Measurements from ENCODE around the gene DPM2.
A peak's percentile ranks its signal among the peaks of the same experiment; 100 is the strongest.

The DPM2 gene, protein sequence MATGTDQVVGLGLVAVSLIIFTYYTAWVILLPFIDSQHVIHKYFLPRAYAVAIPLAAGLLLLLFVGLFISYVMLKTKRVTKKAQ

DNA sequence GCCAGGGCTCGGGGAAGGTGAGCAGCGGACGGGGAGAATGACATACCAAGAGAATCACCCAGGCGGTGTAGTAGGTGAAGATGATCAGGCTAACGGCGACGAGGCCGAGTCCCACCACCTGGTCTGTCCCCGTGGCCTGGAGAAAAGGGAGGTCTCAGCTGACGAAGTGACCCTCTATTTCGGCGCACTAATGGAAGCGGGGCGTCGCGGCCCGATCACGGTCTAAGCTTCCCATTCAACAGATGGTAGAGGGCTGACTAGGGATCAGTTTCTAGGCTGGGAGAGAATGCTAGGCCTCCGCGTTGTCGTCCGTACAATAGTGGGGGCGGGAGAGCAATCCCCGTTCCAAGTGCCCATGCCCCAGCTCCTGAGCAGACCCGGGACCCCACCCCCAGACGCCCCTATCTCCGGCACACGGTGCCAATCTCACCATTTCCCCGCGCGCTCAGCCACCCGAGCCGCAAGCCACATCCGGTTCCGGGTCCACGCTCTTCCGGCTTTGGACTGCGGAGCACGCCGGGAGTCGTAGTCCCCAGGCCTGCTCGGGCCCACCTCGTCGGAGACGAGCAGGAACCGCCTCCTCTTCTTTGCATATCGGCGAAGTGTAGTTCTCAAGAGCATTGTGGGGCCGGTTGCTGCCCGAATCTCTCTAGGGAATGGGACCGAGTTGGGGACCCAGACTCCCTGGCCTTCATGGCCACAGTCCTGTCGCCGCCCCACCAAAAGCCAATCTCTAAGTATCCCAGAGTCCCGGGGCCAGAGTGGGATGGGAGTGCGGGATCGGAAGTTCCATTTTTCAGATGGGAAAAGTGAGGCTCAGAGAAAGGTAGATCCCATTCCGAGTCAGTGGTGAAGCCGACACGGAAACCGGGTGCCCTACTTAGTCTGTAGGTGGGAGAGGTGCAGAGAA, at the start of gene DPM2:
TSS of gene DPM2 (minus strand) at position 467 of the 910 bp plus-strand sequence. CDS start at position 433, 34 bp downstream.
- peak; percentile 66 for DNase-seq

DNA sequence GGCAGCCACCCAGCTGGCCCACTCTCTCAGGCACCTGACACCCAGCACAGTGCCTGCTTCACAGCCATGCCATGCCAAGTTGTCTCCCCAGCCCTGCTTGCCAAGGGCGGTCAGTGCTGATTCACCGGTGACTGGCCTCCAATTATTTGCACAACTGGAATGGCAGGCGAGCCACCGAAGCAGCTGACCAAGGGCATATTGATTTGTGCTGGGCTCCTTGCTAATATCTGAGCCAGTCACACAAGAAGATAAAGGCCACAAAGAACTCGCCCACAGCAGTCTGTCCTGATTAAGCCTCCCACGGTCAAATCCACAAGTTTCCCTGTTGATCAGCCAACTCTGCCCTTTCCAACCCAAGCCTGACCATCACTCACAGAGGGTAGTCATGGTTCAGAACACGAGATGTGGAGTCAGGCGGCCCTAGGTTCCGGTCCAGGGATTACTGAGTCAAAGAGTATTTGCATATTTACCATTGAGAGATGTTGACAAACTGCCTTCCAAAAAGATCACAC, 49.5 kb upstream of the DPM2 start:
- no peak for DNase-seq

DNA sequence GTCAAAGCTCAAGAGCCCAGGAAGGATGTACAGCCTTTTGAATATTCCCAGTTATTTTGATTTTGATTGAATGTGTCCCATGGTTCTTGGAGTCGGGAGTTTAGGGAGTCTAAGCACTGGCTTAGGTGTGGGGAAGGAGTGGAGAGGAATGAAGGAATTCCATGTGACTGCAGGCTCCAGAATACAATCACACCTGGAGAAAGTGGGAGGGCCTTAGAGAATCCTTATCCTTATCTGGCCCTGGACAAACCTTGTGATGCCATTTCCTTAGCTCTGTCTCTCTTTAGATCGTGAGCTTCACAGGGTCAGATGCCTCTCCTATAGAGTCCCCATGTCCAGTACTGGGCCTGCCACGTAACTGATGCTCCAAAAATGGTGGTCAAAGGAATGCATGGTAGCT, 47.4 kb upstream of the DPM2 start:
- DNase-seq = no peak

DNA sequence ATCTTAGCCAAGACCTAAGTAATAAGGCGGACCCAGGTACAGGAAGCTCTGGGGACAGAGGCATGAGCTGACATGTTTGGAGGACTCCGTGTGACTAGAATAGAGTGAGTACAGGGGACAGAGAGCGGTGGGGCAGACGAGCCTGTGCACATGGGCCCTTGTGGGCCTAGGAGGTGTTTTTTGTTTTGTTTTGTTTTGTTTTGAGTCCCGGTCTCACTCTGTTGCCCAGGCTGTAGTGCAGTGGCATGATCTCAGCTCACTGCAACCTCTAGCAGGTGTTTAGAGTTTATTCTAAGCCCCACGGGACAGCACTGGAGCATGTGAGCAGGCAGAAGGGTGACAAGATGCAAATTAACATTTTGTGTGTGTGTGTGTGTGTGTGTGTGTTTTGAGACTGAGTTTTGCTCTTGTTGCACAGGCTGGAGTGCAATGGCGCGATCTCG, 46.2 kb upstream of the DPM2 start:
- DNase-seq = peak; percentile 82

DNA sequence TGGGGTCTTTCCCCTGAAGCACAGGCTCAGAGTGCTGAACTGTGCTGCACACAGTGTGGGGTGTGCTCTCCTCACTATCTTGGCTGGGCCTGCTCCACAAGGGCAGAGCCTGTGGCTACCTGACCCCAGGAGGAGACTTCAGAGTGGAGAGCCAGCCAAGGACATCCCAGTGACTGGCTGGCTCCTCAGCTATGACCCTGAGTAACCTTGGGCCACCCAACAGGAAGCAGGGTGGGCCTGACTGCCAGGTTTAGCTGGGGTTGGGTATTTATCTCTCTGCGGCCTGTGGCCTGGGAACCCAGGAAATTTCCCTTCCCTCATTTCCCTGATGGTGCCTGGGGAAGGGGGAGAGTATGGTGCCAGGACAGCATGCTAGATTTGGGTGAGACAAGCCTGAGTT, 45.3 kb upstream of the DPM2 start:
- no peak for DNase-seq

DNA sequence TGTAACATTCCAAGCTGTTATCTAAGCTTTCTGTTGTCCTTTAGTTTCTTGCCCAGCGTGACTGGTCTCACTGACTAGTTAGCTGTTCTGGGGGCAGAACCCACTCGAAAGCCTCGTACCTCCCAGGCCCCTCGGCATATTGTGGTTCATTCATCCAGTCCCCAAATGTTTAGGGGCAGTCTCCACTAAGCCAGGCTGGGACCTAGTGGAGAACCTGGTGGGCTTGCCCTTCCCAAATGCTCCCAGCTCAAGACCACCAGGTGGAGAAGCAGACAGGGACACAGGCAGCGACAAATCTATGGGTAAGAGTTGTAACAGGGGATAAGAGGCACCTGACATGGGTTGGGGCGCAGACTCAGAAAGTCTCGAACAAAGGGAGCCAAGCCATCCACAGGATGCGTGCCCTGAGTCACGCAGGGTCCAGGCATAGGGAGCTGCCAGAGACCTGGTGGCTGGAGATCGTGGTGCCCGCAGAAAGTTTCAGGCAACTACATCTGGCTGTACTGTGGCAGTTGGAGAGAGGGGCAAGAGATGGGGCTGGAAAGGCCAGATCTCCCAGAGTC, 44.0 kb upstream of the DPM2 start:
- no peak for DNase-seq

DNA sequence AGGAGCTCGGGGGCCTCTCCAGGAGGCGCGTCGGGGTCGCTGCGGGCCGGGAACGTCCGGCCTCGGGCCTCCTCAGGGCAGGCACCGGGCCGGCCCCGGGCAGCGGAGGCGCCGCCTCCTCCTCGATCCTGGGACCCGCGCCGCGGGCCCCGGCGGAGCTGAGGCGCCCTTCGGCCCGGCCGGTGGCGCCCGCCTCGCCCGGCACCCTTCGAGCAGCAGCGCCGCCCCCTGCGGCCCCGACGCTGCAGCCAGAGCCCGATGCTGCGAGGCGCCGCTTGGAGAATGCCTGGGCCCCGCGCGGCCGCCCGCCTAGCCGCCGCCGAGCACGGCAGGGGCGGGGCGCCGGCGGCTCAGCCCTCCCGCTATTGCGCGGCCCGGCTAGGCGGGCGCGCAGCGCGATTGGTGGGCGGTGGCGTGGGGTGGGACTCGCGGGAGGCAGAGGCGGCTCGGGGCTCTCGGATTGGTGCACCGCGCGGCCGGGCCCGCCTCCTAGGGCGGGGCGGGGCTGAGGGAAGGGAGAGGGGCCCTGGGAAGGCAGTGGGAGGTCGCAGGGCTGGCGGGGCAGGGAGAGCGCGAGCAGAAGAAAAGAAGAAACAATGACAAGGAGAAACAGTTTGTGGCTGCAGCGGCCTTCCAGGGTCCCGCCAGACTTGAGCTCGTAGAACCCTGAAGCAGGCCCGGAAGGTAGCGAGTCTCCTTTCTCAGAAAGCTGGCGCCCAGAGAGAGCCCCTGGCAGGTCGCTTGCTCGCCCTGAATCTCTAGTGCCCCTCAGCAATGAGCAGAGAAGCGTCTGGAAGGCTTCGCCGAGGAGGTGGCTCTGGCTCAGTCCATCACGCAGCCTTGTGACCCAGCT, 43.3 kb upstream of the DPM2 start, which contains the start of gene EEIG1:
TSS of gene EEIG1 (minus strand) at position 284 of the 853 bp plus-strand sequence. CDS start 852 bp downstream, outside the sequence.
- peak; percentile 91 for DNase-seq

DNA sequence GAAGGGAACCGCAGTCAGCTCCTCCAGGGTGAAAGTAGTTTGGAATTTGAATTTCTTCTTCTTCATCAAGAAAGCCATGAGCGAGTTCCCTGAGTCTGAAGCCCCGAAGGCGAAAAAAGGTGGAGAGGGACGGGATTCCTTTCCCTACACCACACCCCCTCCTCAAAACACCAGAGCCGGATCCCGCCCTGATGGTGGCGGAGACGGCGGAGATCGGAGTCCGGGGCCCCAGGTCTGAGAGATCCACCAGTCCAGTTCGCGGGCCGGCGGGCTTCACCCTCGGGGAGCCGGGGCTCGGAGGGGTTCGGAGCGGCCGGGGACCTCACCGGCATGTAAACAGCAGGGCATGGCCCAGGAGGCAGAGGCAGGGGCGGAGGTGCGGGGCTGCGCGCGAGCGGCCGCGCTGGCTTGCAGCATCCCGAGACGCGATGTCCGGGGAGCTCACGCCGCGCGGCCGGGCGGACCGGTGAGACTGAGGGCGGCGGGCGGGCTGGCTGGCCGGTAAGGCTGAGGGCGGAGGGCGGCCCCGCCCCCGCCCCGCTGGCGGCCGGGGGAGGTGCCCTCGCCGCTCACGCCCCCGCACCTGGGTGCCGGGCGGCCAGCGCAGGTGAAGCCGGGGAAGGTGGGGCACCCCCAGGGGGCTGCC, 42.5 kb upstream of the DPM2 start:
- DNase-seq = no peak

DNA sequence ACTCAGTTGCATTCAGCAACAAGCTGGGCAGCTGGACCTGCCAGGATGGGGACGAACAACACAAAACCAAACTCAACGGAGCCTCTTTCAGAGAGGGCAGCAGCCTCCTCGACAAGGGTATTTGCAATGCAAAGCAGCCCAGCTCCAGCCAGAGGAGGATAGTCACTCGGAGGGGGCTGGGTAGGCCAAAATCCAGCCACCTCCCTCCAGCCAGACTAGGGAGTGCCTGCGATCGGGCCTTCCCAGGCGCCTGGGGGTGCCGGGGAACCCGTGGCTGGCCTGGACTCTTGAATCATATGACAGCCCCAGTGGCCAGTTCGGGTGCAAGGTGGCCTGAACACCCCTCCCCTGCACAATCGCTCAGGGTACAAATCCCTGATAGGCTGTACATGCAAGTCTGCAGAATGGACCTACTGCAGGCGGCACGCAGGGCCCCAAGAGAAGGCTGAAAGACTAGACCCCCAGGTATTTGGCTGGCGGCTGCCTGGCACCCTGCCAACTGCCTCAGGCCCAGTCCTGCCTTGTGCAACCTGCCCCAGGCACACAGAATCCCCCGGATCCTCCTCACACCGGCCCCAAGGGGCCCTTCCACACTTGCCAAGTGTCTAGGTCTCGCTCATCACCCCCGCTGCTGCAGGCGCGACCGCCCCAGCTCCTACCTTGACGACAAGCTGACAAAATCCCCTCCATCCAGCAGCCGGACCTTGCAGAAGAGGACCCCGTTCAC, 41.8 kb upstream of the DPM2 start:
- no peak for DNase-seq

DNA sequence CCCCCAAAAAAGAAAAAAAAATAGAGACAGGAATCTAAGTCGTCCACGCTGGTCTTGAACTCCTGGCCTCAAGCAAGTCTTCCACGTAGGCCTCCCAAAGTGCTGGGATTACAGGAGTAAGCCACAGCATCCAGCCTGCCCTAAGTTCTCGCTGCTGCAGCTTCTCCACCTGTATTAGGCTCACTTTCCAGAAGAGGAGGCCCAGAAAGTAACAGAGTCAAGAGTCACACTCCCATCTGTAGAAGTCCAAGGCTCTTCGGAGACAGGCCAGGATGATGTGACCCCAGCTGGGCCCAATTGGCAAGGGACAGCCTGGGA, 41.3 kb upstream of the DPM2 start:
- DNase-seq = no peak

DNA sequence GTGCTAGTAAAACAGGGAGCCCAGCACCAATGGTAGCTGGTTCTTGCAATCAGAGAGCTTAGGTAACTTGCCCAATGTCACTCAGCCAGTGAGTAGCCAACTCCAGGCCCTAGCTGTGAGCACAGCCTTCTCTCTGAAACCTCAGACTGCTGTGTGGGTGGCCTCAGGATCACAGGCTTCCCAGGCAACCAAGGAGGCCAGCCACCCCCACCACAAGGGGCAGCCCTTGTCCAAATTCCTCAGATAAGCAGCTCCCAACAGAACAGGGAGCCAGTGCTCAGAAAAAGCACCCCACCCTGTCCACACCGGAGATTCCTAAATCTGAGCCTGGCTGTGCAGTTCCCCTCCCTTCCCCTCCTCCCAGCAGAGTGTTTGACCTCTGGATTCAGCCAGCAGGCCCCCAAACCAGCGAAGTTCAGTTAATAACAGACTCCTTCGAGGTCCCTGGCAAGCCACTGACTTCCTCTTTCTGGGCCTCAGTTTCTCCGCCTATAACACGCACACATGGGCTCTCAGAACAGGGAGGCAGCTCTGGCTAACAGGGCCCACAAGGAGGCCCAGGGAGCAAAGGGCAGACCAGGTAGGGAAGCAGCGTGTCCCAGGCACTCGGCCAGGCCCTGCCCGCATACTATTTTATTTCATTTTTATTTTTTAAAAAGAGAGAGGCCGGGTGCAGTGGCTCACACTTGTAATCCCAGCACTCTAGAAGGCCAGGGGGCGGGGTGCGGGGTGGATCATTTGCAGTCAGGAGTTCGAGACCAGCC, 40.4 kb upstream of the DPM2 start:
- no peak for DNase-seq

DNA sequence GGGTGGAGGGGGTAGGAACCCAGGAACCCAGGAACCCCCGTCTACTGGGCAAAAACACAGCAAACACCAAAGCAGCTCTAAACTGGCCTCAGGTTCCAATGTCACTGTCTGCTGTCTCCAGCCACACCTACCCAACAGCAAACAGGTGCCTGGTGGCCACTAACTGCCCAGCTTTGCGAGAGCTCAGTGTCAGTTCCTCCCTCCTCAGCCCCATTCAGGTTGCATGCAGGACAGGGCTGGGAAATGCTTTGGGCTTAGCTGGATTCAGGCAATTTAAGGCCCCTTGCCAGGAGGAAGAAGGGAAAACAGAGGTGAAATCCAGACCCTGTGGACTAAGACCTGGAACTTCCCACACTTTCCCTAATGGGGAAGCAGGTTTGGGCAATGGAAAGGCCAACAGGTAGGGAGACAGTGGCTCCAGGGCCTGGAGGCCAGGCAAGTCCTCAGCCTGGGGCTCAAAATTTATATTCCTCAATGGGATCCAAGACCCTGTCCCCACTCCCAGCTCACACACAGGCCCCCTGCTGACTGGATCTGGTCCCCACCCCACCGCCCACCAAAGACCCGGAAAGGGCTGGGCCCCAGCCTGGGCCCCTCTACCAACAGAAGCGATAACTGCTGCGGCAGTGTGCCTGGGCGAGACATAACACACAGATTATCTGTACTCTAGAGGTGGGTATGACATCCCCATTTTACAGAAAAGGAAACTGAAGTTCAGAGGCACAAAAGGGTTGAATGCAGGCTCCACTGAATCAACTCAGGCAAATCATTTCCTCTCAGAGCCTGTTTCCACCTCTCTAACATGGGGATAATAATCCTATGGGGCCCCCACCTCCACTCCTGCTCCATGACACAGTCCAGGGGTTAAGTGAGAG, 39.6 kb upstream of the DPM2 start:
- no peak for DNase-seq

DNA sequence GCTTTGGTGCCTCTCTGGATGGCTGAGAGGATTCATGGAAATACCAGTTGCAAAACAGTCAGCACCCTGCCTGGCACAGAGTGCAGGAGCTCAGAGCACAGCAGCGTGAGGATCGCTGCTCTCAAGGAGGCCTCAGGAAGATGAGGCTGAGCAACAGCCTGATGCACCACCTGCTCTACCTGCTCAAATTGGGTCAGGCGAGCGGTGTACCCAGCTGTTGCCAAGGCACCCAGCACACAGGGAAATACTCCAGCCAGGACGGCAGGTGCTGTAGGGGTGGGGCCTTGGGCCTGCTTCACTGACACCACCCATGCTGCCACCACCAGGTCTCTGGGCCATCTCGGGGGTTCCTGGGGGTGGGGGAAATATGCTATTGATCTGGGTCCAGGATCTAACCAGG, 38.8 kb upstream of the DPM2 start:
- DNase-seq = peak; percentile 79

DNA sequence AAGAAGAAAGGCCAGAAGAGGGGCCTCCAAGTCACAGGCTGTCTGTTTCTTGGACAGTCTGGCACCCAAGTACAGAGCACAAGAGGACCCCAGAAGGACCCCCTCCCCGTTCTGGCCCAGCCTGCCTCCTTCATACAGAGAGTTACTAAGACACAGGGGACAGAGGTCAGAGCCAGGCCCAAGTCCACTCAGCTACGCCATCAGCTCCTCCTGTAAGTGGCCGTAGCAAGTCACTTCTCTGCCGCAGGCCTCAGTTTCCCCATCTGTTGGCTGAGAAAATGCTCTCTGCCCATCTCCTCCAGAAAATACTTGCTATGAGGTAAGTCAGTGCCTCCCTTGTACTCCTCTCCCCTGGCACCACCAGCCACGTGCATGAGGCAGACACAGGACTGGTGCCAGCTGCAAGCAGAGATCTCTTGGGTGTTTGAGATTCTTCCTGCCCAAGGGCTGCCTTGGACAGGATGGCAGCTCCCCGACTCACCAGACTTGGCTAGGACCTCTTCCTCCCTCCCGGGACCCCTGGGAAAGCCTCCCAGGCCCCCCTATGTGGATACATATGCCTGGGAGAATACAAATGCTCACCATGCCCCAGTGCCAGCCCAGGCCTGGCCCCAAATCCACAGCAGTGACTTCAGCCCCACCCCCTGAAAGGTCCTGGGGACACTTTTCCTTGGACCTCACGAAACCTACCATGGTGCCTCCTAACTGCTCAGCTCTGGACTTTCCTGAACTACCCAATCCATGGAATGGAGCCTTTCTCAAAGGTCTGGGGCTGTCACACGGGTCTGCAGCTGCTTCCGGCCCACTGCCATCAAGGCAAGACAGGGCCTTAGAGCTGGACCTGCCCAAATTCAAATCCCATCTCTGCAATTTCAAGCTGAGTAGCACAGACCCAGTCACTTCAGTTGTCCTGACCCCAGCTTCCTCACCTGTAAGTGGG, 38.0 kb upstream of the DPM2 start:
- DNase-seq = no peak

DNA sequence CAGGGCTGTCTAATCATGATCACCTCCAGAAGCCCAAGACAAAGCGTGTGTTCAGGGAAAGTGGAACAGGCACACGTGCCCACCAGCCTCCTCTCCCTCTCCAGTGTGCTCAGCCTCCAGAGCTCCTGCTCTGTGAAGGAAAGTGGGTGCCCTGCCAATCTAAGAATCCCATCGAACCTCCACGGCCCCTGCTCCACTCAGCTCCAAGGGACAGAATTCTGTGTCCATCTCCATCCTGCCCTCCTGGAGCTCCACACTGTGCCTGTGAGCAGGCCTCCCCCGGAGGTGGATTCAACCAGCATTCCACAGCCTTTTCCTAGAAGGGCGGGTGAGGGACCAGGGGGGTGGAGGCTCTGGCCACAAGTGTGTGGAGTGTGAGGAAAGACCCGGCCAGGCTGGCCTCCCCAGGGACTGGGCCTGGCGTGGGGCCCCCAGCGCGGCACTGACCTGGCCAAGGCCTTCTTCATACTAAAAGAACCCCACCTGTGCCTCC, 37.2 kb upstream of the DPM2 start:
- DNase-seq = no peak

DNA sequence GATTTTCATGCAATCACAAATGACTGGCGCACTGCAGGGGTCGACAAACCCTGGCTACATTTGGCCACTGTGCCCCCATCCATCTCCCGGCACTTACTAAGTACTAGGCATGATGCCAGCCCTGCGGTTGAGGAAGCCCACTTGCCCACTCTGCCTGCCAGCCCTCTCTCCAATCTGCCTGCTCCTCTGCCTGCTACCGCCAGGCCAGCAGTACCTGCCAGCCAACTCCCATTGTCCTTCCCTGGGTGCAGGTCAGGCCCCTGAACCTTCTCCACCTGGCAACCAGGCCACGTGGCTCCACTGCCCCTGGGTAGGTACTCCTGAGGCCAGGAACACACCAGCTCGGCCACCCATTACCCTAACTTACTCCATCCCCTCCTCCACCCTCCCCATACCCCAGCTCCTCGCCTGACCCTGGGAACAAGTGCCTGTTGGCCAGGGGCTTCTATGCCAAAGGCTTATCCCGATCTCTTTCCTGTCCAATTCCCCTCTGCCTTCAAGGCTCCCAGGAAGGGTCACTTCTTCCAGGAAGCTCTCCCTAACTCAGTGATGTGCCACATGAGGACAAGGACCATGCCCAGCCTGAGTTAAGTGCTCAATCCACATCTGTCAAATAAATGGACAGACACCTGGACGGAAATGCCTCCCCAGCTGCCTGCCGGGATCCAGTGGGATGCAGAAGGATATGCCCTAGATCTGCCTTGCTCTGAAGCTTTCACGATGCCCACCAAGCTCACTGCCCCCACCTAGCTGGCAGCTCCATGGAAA, 36.5 kb upstream of the DPM2 start:
- DNase-seq = no peak

DNA sequence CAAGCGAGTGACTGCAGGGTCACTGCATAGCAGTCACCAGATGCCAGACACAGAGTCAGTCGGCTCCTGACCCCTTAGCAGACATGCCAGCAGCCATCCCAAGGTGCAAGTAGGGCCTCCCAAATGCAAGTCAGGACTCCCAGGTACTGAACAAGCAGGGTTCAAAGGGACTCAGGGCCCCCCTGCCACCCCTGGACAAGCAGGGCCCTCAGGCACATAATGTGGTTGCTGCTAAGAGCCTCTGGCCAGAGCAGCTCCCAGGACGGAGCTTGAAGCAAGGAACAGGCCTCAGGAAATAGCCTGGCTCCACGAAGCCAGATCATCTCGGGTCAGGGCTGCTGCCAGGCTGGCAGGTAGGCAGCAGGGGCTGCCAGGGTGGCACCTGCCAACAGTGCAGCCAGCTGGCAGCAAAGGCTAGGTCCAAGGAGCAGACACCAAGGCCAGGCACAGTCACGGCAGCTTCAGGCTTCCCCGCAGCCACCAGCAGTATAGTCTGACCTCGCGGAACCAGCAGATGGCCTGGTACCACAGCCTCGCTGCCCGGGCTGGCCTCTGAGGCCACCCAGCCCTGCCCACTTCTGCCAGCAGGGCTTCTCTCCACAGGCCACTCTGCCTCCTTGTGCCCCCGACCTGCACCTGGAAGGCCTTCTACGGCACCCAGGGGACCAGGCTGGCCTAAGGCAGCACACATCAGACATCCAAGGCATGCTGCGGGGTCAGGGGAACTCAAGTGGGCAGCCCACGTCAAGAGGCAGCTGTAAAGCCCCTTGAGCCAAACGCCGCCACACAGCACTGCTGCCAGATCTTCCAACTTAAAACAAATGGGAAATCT, 35.7 kb upstream of the DPM2 start:
- no peak for DNase-seq

Measured in NCI-H1436 (cell line).